Heart left ventricle (tissue), 13 donors: ENCODE measurements around the gene FBXO34.

Source experiments
- CTCF ChIP-seq, 12 donors: fragments of 200-600 bp; sonication (generic) in 4 of 12; IDR thresholded peaks; one replicate each; pipeline versions ENCODE4 v1.5.0 to v1.8.0; 2018 to 2022; ENCODE audit warnings: antibody characterized with exemption in 12 of 12, mild to moderate bottlenecking in 5 of 12
- POLR2A ChIP-seq, 2 donors: fragments of 450-650 bp; IDR thresholded peaks; one replicate each; pipeline ENCODE4 v1.6.1; 2017; ENCODE audit warnings: antibody characterized with exemption in 2 of 2, mild to moderate bottlenecking in 2 of 2, moderate library complexity in 2 of 2
- donor health status: ischemic (EF 13 %, LVEDD 7.1; RV severe dilation, severe dysfunction).
- donor health status: DM: no; HTN: yes; CAD: no.
- donor health status: DM: no; HTN: no; CAD: no.
- donor health status: ischemic (EF 25% LVEDD 6.9; RV normal size, moderate dysfunction).
- donor health status: ischemic (EF 25% LVEDD 5.7; RV mildly dilated, moderate dysfunction).
- donor health status: ischemic (EF 35%, LVEDD 5.7; RV mildly dilated, moderate dysfunction).
- donor health status: nonischemic (EF 11% LVEDD 7.7; RV severe dilation, severe dysfunction).
- donor health status: DM: yes; HTN: yes; CAD: no.
- donor health status: PGD.
- donor health status: ischemic (EF 29% LVEDD 5.4; RV normal size, mild dysfunction).
- donor health status: nonischemic (EF 23%, LVEDD 6.1; RV moderate dilation, normal function).

DNA sequence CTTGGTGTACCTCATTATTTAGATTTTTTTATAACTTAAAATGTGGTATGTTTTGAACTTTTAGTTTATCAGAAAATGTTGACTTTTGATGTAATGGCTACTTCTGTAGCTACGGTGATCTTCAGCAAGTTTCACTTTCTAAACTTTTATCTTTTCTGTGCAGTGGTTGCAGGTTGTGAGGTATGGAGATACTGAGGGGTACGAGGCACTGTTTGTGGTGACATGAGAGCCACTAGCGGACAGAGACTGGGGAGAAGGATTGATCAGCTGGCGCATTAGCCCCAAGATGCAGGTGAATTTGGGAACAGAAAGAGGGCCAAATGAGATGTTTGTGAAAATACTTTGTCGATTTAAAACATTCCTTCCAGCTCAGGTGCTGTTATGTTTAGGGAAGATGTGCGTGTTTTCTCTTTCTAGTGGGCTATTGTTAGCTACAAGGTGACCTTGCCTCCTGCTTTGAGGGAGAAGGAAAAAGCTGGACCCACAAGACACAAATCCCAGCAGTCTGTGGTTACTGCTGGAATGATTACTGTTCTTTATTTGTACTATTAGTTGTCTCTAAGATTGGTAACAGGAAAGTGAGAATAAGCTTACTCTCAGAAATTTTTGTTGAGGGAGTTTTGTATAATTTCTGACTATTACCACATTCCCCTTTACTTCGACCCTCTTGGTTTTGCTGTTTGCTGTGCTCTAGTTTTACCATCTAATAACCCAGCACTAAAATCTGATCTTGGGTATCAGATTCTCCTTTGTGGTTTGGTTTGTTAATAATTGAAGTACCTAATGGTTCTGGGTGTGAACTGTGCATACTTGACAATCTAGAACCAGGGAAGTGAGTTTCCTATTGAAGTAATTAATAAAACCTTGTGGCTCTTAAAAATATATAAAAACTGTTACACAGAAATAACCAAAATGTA is 61.7 kb downstream of the FBXO34 start:
- TF ChIP-seq CTCF (IDR thresholded peaks at IDR 0.05) (no peak), POLR2A (IDR thresholded peaks at IDR 0.05) (no peak)
